ENCODE data around the gene ATRAID. TPM values are rescaled to one million over a fixed set of nuclear protein-coding genes. Genes with fewer than 3 reads are reported as not detected.

The ATRAID gene
- total RNA-seq, 1 donor from 2014 or later: 58.8 TPM

DNA sequence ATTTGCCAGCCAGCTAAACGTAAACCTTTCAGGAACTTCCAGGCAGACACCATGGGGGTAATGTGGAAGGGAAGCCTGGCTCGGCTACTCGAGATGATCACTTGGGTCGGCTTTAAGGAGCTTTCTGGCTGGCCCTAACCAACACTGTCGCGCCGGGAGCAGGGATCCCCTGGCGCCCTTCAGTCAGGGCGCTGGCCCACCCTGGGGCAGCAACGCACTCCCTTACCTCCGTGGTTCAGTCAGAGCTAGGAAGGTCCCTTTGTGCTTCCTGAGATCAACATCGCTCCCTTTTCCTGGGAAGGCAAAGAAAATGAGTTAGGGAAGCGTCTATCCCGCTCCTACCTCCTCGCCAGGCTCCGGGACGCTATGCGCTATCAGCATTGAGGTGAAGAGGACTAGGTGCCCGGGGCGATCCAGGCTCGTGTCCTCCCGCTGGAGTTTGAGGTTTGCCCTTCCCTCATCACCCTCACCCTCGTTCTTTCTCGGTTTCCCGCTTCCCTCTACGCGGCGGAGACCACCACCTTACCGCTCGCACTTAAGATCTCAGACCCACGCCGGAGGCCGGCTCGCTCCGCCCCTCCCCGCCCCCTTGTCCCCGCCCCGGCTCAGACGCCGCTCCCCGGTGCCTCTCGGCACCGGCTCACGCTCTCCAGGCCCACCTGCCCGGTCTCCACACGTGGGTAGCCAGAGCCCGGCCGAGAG lies 449 bp upstream of the ATRAID start:
- Mint-ChIP-seq H3K4me3 (ENCODE audit: unreplicated experiment) (peak overlapping the region; percentile 91), H3K36me3 (ENCODE audit: unreplicated experiment) (no peaks in the 10 kb centered on the region), H3K27me3 (ENCODE audit: unreplicated experiment) (peaks cover 2% of the 10 kb centered on the region), H3K4me1 (ENCODE audit: low read depth, unreplicated experiment) (no peaks in the 10 kb centered on the region), H3K27ac (ENCODE audit: unreplicated experiment) (no peak overlapping the region), H3K9me3 (ENCODE audit: unreplicated experiment) (peaks cover 4% of the 10 kb centered on the region)
- TF ChIP-seq, protein P1, sequence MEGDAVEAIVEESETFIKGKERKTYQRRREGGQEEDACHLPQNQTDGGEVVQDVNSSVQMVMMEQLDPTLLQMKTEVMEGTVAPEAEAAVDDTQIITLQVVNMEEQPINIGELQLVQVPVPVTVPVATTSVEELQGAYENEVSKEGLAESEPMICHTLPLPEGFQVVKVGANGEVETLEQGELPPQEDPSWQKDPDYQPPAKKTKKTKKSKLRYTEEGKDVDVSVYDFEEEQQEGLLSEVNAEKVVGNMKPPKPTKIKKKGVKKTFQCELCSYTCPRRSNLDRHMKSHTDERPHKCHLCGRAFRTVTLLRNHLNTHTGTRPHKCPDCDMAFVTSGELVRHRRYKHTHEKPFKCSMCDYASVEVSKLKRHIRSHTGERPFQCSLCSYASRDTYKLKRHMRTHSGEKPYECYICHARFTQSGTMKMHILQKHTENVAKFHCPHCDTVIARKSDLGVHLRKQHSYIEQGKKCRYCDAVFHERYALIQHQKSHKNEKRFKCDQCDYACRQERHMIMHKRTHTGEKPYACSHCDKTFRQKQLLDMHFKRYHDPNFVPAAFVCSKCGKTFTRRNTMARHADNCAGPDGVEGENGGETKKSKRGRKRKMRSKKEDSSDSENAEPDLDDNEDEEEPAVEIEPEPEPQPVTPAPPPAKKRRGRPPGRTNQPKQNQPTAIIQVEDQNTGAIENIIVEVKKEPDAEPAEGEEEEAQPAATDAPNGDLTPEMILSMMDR (IDR thresholded peaks at IDR 0.05; ENCODE audit: partially characterized antibody, unreplicated experiment): no peak
- no peak for DNase-seq

GRCh38 chr2:27212626-27213471 lies 1.0 kb downstream of the ATRAID start:
- H3K36me3 Mint-ChIP-seq (ENCODE audit: unreplicated experiment): no peaks in the 10 kb centered on the region
- peak overlapping the region; percentile 96 for H3K4me3 Mint-ChIP-seq (ENCODE audit: unreplicated experiment)
- H3K9me3 Mint-ChIP-seq (ENCODE audit: unreplicated experiment): peaks cover 2% of the 10 kb centered on the region
- H3K27ac Mint-ChIP-seq (ENCODE audit: unreplicated experiment): peak overlapping the region; percentile 97
- DNase-seq: no peak
- TF ChIP-seq, protein P1 (IDR thresholded peaks at IDR 0.05; ENCODE audit: partially characterized antibody, unreplicated experiment): no peak
- peaks cover under 1% of the 10 kb centered on the region for H3K4me1 Mint-ChIP-seq (ENCODE audit: low read depth, unreplicated experiment)
- H3K27me3 Mint-ChIP-seq (ENCODE audit: unreplicated experiment): peaks cover 4% of the 10 kb centered on the region

- H3K27me3 Mint-ChIP-seq (ENCODE audit: unreplicated experiment): peaks cover 7% of the 10 kb centered on the region
- H3K9me3 Mint-ChIP-seq (ENCODE audit: unreplicated experiment): peaks cover 2% of the 10 kb centered on the region
- TF ChIP-seq, protein P1 (IDR thresholded peaks at IDR 0.05; ENCODE audit: partially characterized antibody, unreplicated experiment): no peak
- no peak overlapping the region for H3K4me3 Mint-ChIP-seq (ENCODE audit: unreplicated experiment)
- H3K36me3 Mint-ChIP-seq (ENCODE audit: unreplicated experiment): no peaks in the 10 kb centered on the region
- no peak for DNase-seq
- no peak overlapping the region for H3K27ac Mint-ChIP-seq (ENCODE audit: unreplicated experiment)
- H3K4me1 Mint-ChIP-seq (ENCODE audit: low read depth, unreplicated experiment): peaks cover 5% of the 10 kb centered on the region
These were observed 3.1 kb downstream of the ATRAID start for GRCh38 chr2:27214941-27215340.

DNA sequence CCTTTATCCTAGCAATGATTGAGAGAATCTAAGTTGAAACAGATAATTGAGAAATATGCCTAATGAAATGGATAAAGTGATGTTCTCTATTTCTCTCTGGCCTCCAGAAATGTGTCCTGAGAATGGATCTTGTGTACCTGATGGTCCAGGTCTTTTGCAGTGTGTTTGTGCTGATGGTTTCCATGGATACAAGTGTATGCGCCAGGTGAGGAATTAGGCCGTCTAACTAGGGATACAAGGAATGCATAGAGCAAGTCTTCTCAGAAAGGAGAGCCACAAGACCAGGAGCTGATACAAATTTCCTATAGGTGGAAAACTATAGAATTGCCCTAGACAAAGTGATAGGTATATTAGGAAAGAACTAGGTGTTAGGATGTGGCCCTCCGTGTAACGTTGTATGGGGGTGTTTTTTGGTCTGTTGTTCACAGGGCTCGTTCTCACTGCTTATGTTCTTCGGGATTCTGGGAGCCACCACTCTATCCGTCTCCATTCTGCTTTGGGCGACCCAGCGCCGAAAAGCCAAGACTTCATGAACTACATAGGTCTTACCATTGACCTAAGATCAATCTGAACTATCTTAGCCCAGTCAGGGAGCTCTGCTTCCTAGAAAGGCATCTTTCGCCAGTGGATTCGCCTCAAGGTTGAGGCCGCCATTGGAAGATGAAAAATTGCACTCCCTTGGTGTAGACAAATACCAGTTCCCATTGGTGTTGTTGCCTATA lies 4.7 kb downstream of the ATRAID start:
- Mint-ChIP-seq H3K9me3 (ENCODE audit: unreplicated experiment) (peaks cover 2% of the 10 kb centered on the region), H3K36me3 (ENCODE audit: unreplicated experiment) (no peaks in the 10 kb centered on the region), H3K27ac (ENCODE audit: unreplicated experiment) (peak overlapping the region; percentile 1), H3K4me3 (ENCODE audit: unreplicated experiment) (peak overlapping the region; percentile 96), H3K27me3 (ENCODE audit: unreplicated experiment) (peaks cover 7% of the 10 kb centered on the region), H3K4me1 (ENCODE audit: low read depth, unreplicated experiment) (peaks cover 5% of the 10 kb centered on the region)
- TF ChIP-seq, protein P1 (IDR thresholded peaks at IDR 0.05; ENCODE audit: partially characterized antibody, unreplicated experiment): no peak
- no peak for DNase-seq
